NCI-H774 (cell line): ENCODE data around the gene MTCL3.

ENCODE experiments used
- DNase-seq: peaks from one replicate; lab custom pipeline; 2025; lab: John Stamatoyannopoulos, UW

MTCL3 gene

GRCh38 chr6:127518710-127519468 is at the start of gene MTCL3:
Gene MTCL3 (minus strand): TSS chr6:127519335.
- peak; percentile 94 for DNase-seq

GRCh38 chr6:127567476-127567875 is 48.3 kb upstream of the MTCL3 start:
- DNase-seq: no peak

GRCh38 chr6:127566651-127567050 is 47.5 kb upstream of the MTCL3 start:
- DNase-seq: no peak

GRCh38 chr6:127566119-127566518 is 47.0 kb upstream of the MTCL3 start:
- no peak for DNase-seq

- DNase-seq: no peak
Measured at GRCh38 chr6:127564761-127565160, 45.6 kb upstream of the MTCL3 start.

GRCh38 chr6:127561660-127562059 is 42.5 kb upstream of the MTCL3 start:
- no peak for DNase-seq

- peak; percentile 41 for DNase-seq
Measured at GRCh38 chr6:127554435-127555006, 35.4 kb upstream of the MTCL3 start.

GRCh38 chr6:127550403-127550802 is 31.3 kb upstream of the MTCL3 start:
- no peak for DNase-seq

- DNase-seq: no peak
Measured at GRCh38 chr6:127547904-127548649, 28.9 kb upstream of the MTCL3 start.

GRCh38 chr6:127547215-127547614 is 28.1 kb upstream of the MTCL3 start:
- DNase-seq: no peak

- DNase-seq: peak; percentile 35
Measured at GRCh38 chr6:127539272-127539671, 20.1 kb upstream of the MTCL3 start.

GRCh38 chr6:127538750-127539264 is 19.7 kb upstream of the MTCL3 start:
- no peak for DNase-seq

- no peak for DNase-seq
Measured at GRCh38 chr6:127533736-127534135, 14.6 kb upstream of the MTCL3 start.

GRCh38 chr6:127533011-127533410 is 13.9 kb upstream of the MTCL3 start:
- DNase-seq: no peak

GRCh38 chr6:127522714-127523113 is 3.6 kb upstream of the MTCL3 start:
- DNase-seq: no peak

- DNase-seq: no peak
Measured at GRCh38 chr6:127520066-127520465, 931 bp upstream of the MTCL3 start.

- DNase-seq: no peak
Measured at GRCh38 chr6:127519469-127519785, 292 bp upstream of the MTCL3 start.

- DNase-seq: peak; percentile 46
Measured at GRCh38 chr6:127518191-127518709, 885 bp downstream of the MTCL3 start.

GRCh38 chr6:127517693-127518092 is 1.4 kb downstream of the MTCL3 start:
- no peak for DNase-seq

GRCh38 chr6:127516662-127517273 is 2.4 kb downstream of the MTCL3 start:
- DNase-seq: peak; percentile 89

GRCh38 chr6:127515794-127516661 is 3.1 kb downstream of the MTCL3 start:
- DNase-seq: peak; percentile 92
